GM11168 (cell line): ENCODE measurements around the gene MST1.

ENCODE experiments used
- in situ Hi-C: fragments of 300-500 bp; cut with MboI; formaldehyde crosslinking; loops from one replicate; pipeline ENCODE4 v1.12.0; 2022; ENCODE audit warnings: low sequenced_read_pairs; ENCODE audit not compliant: unreplicated experiment

The MST1 gene

GRCh38 chr3:49718858-49719213, 29.6 kb upstream of the MST1 start:
- in situ Hi-C loops = no loop called here

GRCh38 chr3:49717959-49718857, 28.9 kb upstream of the MST1 start:
- in situ Hi-C loops = no loop called here

GRCh38 chr3:49717211-49717958, 28.1 kb upstream of the MST1 start:
- in situ Hi-C loops = no loop called here

GRCh38 chr3:49716691-49717210, 27.5 kb upstream of the MST1 start:
- in situ Hi-C loops = no loop called here

- in situ Hi-C loops = no loop called here
Observed at GRCh38 chr3:49716169-49716568, 26.9 kb upstream of the MST1 start.

- in situ Hi-C loops = no loop called here
Observed at GRCh38 chr3:49715611-49716121, 26.4 kb upstream of the MST1 start.

- in situ Hi-C loops = no loop called here
Observed at GRCh38 chr3:49714728-49715550, 25.7 kb upstream of the MST1 start.

GRCh38 chr3:49713336-49714105, 24.2 kb upstream of the MST1 start:
- in situ Hi-C loops = no loop called here

GRCh38 chr3:49712631-49713317, 23.5 kb upstream of the MST1 start:
- in situ Hi-C loops = no loop called here

- in situ Hi-C loops = no loop called here
Observed at GRCh38 chr3:49712166-49712565, 22.9 kb upstream of the MST1 start.

- in situ Hi-C loops = no loop called here
Observed at GRCh38 chr3:49711489-49711888, 22.2 kb upstream of the MST1 start.

GRCh38 chr3:49709852-49710251, 20.6 kb upstream of the MST1 start:
- in situ Hi-C loops = no loop called here

GRCh38 chr3:49707113-49707480, 17.8 kb upstream of the MST1 start:
- in situ Hi-C loops = no loop called here

- in situ Hi-C loops = no loop called here
Observed at GRCh38 chr3:49706456-49707112, 17.3 kb upstream of the MST1 start.

GRCh38 chr3:49705390-49705960, 16.2 kb upstream of the MST1 start:
- in situ Hi-C loops = no loop called here

- in situ Hi-C loops = no loop called here
Observed at GRCh38 chr3:49704629-49705028, 15.4 kb upstream of the MST1 start.

GRCh38 chr3:49703956-49704355, 14.7 kb upstream of the MST1 start:
- in situ Hi-C loops = no loop called here

- in situ Hi-C loops = no loop called here
Observed at GRCh38 chr3:49703443-49703927, 14.2 kb upstream of the MST1 start.
